ENCODE measurements around the gene GPATCH2L.

DNA sequence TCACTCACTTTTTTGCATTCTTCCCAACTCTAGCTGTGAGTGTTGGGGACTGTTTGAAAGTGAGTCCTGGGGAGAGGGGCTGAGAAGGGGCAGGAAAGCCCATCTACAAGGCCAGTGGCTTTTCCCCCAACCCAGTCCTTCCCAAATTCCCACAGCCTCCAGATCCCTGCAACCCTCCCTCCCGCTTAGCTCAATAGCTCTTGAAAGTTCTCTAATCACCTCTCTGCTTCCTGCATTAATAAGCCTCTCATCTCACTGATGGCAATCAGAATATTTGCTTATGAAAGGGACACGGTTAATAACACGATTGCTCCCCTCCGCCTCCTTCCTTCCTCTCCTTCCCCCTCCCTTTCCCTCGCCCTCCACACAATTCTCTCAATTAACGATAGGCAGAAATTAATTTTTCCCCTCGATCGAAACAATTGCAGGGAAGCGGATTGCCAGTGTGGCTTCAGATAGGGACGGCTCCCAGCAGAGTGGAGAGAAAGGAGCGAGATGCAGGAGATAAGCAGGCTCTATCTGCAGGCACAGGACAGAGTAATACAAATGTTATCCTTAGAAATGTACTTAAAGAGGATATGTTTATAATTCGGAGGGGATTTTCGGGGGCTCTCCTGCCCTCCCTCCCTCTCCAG is 15.1 kb upstream of the GPATCH2L start:
- TF ChIP-seq, protein P1, sequence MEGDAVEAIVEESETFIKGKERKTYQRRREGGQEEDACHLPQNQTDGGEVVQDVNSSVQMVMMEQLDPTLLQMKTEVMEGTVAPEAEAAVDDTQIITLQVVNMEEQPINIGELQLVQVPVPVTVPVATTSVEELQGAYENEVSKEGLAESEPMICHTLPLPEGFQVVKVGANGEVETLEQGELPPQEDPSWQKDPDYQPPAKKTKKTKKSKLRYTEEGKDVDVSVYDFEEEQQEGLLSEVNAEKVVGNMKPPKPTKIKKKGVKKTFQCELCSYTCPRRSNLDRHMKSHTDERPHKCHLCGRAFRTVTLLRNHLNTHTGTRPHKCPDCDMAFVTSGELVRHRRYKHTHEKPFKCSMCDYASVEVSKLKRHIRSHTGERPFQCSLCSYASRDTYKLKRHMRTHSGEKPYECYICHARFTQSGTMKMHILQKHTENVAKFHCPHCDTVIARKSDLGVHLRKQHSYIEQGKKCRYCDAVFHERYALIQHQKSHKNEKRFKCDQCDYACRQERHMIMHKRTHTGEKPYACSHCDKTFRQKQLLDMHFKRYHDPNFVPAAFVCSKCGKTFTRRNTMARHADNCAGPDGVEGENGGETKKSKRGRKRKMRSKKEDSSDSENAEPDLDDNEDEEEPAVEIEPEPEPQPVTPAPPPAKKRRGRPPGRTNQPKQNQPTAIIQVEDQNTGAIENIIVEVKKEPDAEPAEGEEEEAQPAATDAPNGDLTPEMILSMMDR (IDR thresholded peaks at IDR 0.05): no peak
- no peak for TF ChIP-seq POLR2A (IDR thresholded peaks at IDR 0.05)
- TF ChIP-seq EP300 (IDR thresholded peaks at IDR 0.05): no peak
